Mesendoderm (in vitro differentiated cells): ENCODE data around the gene CNOT4.
"Not testable (repeated sequence)": the region's sequence is repeated elsewhere in the genome, so short reads cannot be mapped to it uniquely, and the experiment has no call there.

Experiments
- DNase-seq: peaks from one replicate; pipeline ENCODE4 v3.0.0; 2013
- H2AK5ac ChIP-seq: 2 replicates; pipeline ENCODE4 v1.6.1; 2013; ENCODE audit warnings: low read length, inconsistent platforms
- H2BK120ac ChIP-seq: 2 replicates; pipeline ENCODE4 v1.6.1; 2013; ENCODE audit warnings: low read depth, mild to moderate bottlenecking, low read length, moderate library complexity, mixed read lengths
- H2BK15ac ChIP-seq: replicated peaks from 2 replicates; pipeline ENCODE4 v1.6.1; 2013; ENCODE audit warnings: low read depth, mild to moderate bottlenecking, moderate library complexity
- H2BK5ac ChIP-seq: 2 replicates; pipeline ENCODE4 v1.6.1; 2013; ENCODE audit warnings: low read length, inconsistent platforms
- H3K18ac ChIP-seq: 2 replicates; pipeline ENCODE4 v1.6.1; 2013; ENCODE audit warnings: mild to moderate bottlenecking, low read length, mixed read lengths
- H3K23ac ChIP-seq: one replicate; pipeline ENCODE4 v1.6.1; 2013; ENCODE audit warnings: low read length
- H3K27ac ChIP-seq: 2 replicates; pipeline ENCODE4 v1.5.1; 2013; ENCODE audit warnings: low read depth, mild to moderate bottlenecking, inconsistent platforms, low read length, moderate library complexity
- H3K27me3 ChIP-seq: 2 replicates; pipeline ENCODE4 v1.6.1; 2013; ENCODE audit warnings: low read length, control low read depth, mild to moderate bottlenecking, inconsistent platforms; ENCODE audit not compliant: insufficient read depth, poor library complexity
- H3K36me3 ChIP-seq: 2 replicates; pipeline ENCODE4 v1.6.1; 2013; ENCODE audit warnings: low read length, inconsistent platforms; ENCODE audit not compliant: control insufficient read depth, insufficient read depth
- H3K4ac ChIP-seq: one replicate; pipeline ENCODE4 v1.6.1; 2013; ENCODE audit warnings: low read depth, mild to moderate bottlenecking, low read length, moderate library complexity
- H3K4me1 ChIP-seq: 2 replicates; pipeline ENCODE4 v1.6.1; 2013; ENCODE audit warnings: low read depth, low read length, inconsistent platforms; ENCODE audit not compliant: control insufficient read depth
- H3K4me2 ChIP-seq: 2 replicates; pipeline ENCODE4 v1.6.1; 2013; ENCODE audit warnings: low read length
- H3K4me3 ChIP-seq: 2 replicates; pipeline ENCODE4 v1.5.1; 2013; ENCODE audit warnings: mild to moderate bottlenecking, low read length
- H3K56ac ChIP-seq: one replicate; pipeline ENCODE4 v1.6.1; 2013; ENCODE audit warnings: low read length
- H3K79me1 ChIP-seq: 2 replicates; pipeline ENCODE4 v1.6.1; 2013; ENCODE audit warnings: low read length, inconsistent platforms
- H3K79me2 ChIP-seq: 2 replicates; pipeline ENCODE4 v1.6.1; 2013; ENCODE audit warnings: mild to moderate bottlenecking, low read length; ENCODE audit not compliant: control insufficient read depth, insufficient read depth
- H3K9ac ChIP-seq: 2 replicates; pipeline ENCODE4 v1.6.1; 2013; ENCODE audit warnings: low read length, inconsistent platforms
- H4K5ac ChIP-seq: one replicate; pipeline ENCODE4 v1.6.1; 2013; ENCODE audit warnings: low read length
- H4K8ac ChIP-seq: one replicate; pipeline ENCODE4 v1.6.1; 2013; ENCODE audit warnings: low read depth, mild to moderate bottlenecking, control low read depth, low read length, moderate library complexity
- WGBS: extraction: QIAGEN DNeasy Blood & Tissue Kit; methylation state at CpG from one replicate; pipeline ENCODE4 v1.1.7; 2013; ENCODE audit warnings: low lambda C conversion rate, missing lambda C conversion rate; ENCODE audit not compliant: insufficient coverage; ENCODE audit errors: extremely low coverage; 5-methylcytosine and 5-hydroxymethylcytosine counted together

CNOT4 gene

GRCh38 chr7:135510592-135511183 lies 786 bp upstream of the CNOT4 start:
- peak overlapping the region; percentile 69 for H3K4me2 ChIP-seq
- no peak overlapping the region for H4K5ac ChIP-seq
- no peaks in the 10 kb centered on the region for H3K36me3 ChIP-seq
- H2BK5ac ChIP-seq: no peak overlapping the region
- peak overlapping the region; percentile 55 for H3K9ac ChIP-seq
- H3K4me1 ChIP-seq: no peaks in the 10 kb centered on the region
- H3K27ac ChIP-seq: no peak overlapping the region
- peak overlapping the region; percentile 92 for H3K4me3 ChIP-seq
- no peak overlapping the region for H2BK120ac ChIP-seq
- DNase-seq: no peak
- H2BK15ac ChIP-seq: no peak overlapping the region
- H3K27me3 ChIP-seq: no peaks in the 10 kb centered on the region
- peaks cover 7% of the 10 kb centered on the region for H3K79me1 ChIP-seq
- no peak overlapping the region for H3K23ac ChIP-seq
- H3K79me2 ChIP-seq: peaks cover 16% of the 10 kb centered on the region
- H4K8ac ChIP-seq: no peak overlapping the region
- no peak overlapping the region for H2AK5ac ChIP-seq
- WGBS: no CpG with 5 or more reads among the region's 17 CpGs
- H3K56ac ChIP-seq: peak overlapping the region; percentile 82
- H3K4ac ChIP-seq: no peak overlapping the region
- no peak overlapping the region for H3K18ac ChIP-seq

GRCh38 chr7:135509589-135509838 lies 388 bp downstream of the CNOT4 start:
- Histone ChIP-seq H3K27ac (peak overlapping the region; percentile 68), H3K4me1 (no peaks in the 10 kb centered on the region), H3K9ac (peak overlapping the region; percentile 85), H3K27me3 (no peaks in the 10 kb centered on the region), H3K18ac (peak overlapping the region; percentile 56), H3K36me3 (no peaks in the 10 kb centered on the region), H2BK120ac (no peak overlapping the region), H3K23ac (no peak overlapping the region), H3K4me3 (peak overlapping the region; percentile 72), H4K8ac (peak overlapping the region; percentile 88), H3K4ac (peak overlapping the region; percentile 57), H4K5ac (no peak overlapping the region), H3K79me1 (peaks cover 7% of the 10 kb centered on the region), H2BK15ac (no peak overlapping the region), H2AK5ac (no peak overlapping the region), H3K4me2 (peak overlapping the region; percentile 56), H3K79me2 (peaks cover 21% of the 10 kb centered on the region), H3K56ac (peak overlapping the region; percentile 92), H2BK5ac (no peak overlapping the region)
- WGBS: no CpG with 5 or more reads among the region's 14 CpGs
- DNase-seq: no peak

GRCh38 chr7:135508883-135509588 lies 866 bp downstream of the CNOT4 start:
- Histone ChIP-seq H3K18ac (peak overlapping the region; percentile 56), H3K27ac (peak overlapping the region; percentile 68), H3K27me3 (no peaks in the 10 kb centered on the region), H3K4ac (no peak overlapping the region), H2BK5ac (no peak overlapping the region), H4K5ac (no peak overlapping the region), H3K9ac (peak overlapping the region; percentile 85), H2BK120ac (no peak overlapping the region), H3K36me3 (no peaks in the 10 kb centered on the region), H3K4me2 (peak overlapping the region; percentile 56), H3K56ac (peak overlapping the region; percentile 92), H3K4me3 (peak overlapping the region; percentile 72), H2BK15ac (no peak overlapping the region), H3K23ac (no peak overlapping the region), H3K4me1 (no peaks in the 10 kb centered on the region), H3K79me1 (peaks cover 7% of the 10 kb centered on the region), H3K79me2 (peaks cover 21% of the 10 kb centered on the region), H4K8ac (no peak overlapping the region), H2AK5ac (no peak overlapping the region)
- WGBS: no CpG with 5 or more reads among the region's 17 CpGs
- DNase-seq: peak; percentile 61

GRCh38 chr7:135501402-135501801 lies 8.5 kb downstream of the CNOT4 start:
- Histone ChIP-seq H3K36me3 (no peaks in the 10 kb centered on the region), H4K8ac (no peak overlapping the region), H3K79me1 (peaks cover 9% of the 10 kb centered on the region), H3K79me2 (peaks cover 30% of the 10 kb centered on the region), H3K9ac (no peak overlapping the region), H3K27me3 (no peaks in the 10 kb centered on the region), H3K56ac (no peak overlapping the region), H3K23ac (no peak overlapping the region), H3K27ac (no peak overlapping the region), H2BK120ac (no peak overlapping the region), H3K18ac (no peak overlapping the region), H2BK15ac (no peak overlapping the region), H2AK5ac (no peak overlapping the region), H2BK5ac (no peak overlapping the region), H3K4me2 (no peak overlapping the region), H3K4me1 (peaks cover under 1% of the 10 kb centered on the region), H3K4ac (no peak overlapping the region), H3K4me3 (no peak overlapping the region), H4K5ac (no peak overlapping the region)
- WGBS: no CpG with 5 or more reads among the region's 2 CpGs
- no peak for DNase-seq

GRCh38 chr7:135499818-135500217 lies 10.1 kb downstream of the CNOT4 start:
- no peaks in the 10 kb centered on the region for H3K27me3 ChIP-seq
- H3K23ac ChIP-seq: no peak overlapping the region
- H2AK5ac ChIP-seq: no peak overlapping the region
- H4K8ac ChIP-seq: no peak overlapping the region
- no peak overlapping the region for H2BK15ac ChIP-seq
- H3K79me1 ChIP-seq: peaks cover 11% of the 10 kb centered on the region
- H2BK5ac ChIP-seq: no peak overlapping the region
- no peak overlapping the region for H3K4me3 ChIP-seq
- no peak for DNase-seq
- no peak overlapping the region for H3K18ac ChIP-seq
- no CpG with 5 or more reads among the region's 3 CpGs for WGBS
- H3K4ac ChIP-seq: no peak overlapping the region
- H3K9ac ChIP-seq: no peak overlapping the region
- H4K5ac ChIP-seq: no peak overlapping the region
- peaks cover 31% of the 10 kb centered on the region for H3K79me2 ChIP-seq
- no peak overlapping the region for H3K56ac ChIP-seq
- H3K27ac ChIP-seq: no peak overlapping the region
- H3K4me1 ChIP-seq: peaks cover 2% of the 10 kb centered on the region
- H2BK120ac ChIP-seq: no peak overlapping the region
- H3K4me2 ChIP-seq: no peak overlapping the region
- H3K36me3 ChIP-seq: no peaks in the 10 kb centered on the region

GRCh38 chr7:135497161-135497560 lies 12.7 kb downstream of the CNOT4 start:
- H3K27ac ChIP-seq, H2BK5ac ChIP-seq, H3K36me3 ChIP-seq, H2BK120ac ChIP-seq, H4K8ac ChIP-seq, H3K4me1 ChIP-seq, H4K5ac ChIP-seq, H3K4me3 ChIP-seq, H3K9ac ChIP-seq, H3K27me3 ChIP-seq, DNase-seq, H3K18ac ChIP-seq, H3K23ac ChIP-seq, H2AK5ac ChIP-seq, H3K56ac ChIP-seq, H2BK15ac ChIP-seq, H3K4me2 ChIP-seq, H3K4ac ChIP-seq: not testable (repeated sequence)
- Histone ChIP-seq H3K79me1 (peaks cover 15% of the 10 kb centered on the region), H3K79me2 (peaks cover 27% of the 10 kb centered on the region)
- no CpG with 5 or more reads among the region's 6 CpGs for WGBS
